Upper lobe of left lung (tissue), 4 donors: ENCODE results near the gene NOLC1.

Experiments used
- EP300 ChIP-seq, 4 donors: sonication (generic); formaldehyde crosslinking; IDR thresholded peaks; one replicate each; pipeline ENCODE4 v1.5.1; 2017; ENCODE audit warnings: antibody characterized with exemption in 4 of 4, control low read depth in 2 of 4
- TF ChIP-seq, protein P1 (sequence below), 6 experiments: fragments of 450-650 bp in 4 of 6; fragments of 200-600 bp in 2 of 6; sonication (generic) in 2 of 6; IDR thresholded peaks; one replicate each; pipeline ENCODE4 v1.5.1; 2016 to 2019; ENCODE audit warnings: antibody characterized with exemption in 6 of 6

DNA sequence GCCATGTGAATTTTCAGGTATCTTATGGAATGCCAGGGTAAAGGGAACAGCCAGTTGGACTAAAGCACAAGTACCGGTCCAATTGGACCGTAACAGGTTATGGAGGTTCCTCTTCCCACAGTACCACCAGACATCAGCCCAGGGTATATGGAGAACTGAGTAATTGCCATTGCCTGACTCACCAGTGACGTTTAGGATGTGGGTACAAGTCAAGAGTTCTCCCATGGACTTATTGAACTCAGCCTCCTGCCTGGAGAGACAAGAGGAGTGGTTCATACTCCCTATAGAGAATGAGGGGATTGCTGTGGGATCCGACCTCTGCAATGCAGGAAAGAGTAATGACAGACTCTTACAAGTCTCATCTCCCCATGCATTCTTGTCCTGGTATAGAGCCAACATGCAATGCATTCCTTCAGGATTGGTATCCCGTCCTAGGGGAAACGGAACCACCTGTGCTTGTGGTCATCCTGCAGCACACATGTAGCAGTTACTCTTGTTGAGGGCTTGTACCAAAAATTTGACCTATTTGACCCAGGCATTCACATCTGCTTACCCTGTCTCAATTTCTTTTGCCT is 43.2 kb downstream of the NOLC1 start:
- TF ChIP-seq, protein P1, sequence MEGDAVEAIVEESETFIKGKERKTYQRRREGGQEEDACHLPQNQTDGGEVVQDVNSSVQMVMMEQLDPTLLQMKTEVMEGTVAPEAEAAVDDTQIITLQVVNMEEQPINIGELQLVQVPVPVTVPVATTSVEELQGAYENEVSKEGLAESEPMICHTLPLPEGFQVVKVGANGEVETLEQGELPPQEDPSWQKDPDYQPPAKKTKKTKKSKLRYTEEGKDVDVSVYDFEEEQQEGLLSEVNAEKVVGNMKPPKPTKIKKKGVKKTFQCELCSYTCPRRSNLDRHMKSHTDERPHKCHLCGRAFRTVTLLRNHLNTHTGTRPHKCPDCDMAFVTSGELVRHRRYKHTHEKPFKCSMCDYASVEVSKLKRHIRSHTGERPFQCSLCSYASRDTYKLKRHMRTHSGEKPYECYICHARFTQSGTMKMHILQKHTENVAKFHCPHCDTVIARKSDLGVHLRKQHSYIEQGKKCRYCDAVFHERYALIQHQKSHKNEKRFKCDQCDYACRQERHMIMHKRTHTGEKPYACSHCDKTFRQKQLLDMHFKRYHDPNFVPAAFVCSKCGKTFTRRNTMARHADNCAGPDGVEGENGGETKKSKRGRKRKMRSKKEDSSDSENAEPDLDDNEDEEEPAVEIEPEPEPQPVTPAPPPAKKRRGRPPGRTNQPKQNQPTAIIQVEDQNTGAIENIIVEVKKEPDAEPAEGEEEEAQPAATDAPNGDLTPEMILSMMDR (IDR thresholded peaks at IDR 0.05) = no peak
- TF ChIP-seq EP300 (IDR thresholded peaks at IDR 0.05) = no peak
